Body of pancreas (tissue), 4 donors: ENCODE results near the gene ABCA3.

Experiments used
- POLR2A ChIP-seq, 3 donors: fragments of 450-650 bp; IDR thresholded peaks; one replicate each; pipeline ENCODE4 v1.6.1; 2016; ENCODE audit warnings: antibody characterized with exemption in 3 of 3, mild to moderate bottlenecking in 2 of 3
- TF ChIP-seq, protein P1 (sequence below), 7 experiments: fragments of 450-650 bp in 4 of 7; fragments of 200-600 bp in 3 of 7; sonication (generic) in 3 of 7; IDR thresholded peaks; one replicate each; pipeline ENCODE4 v1.5.1; 2016 to 2019; ENCODE audit warnings: antibody characterized with exemption in 7 of 7

DNA sequence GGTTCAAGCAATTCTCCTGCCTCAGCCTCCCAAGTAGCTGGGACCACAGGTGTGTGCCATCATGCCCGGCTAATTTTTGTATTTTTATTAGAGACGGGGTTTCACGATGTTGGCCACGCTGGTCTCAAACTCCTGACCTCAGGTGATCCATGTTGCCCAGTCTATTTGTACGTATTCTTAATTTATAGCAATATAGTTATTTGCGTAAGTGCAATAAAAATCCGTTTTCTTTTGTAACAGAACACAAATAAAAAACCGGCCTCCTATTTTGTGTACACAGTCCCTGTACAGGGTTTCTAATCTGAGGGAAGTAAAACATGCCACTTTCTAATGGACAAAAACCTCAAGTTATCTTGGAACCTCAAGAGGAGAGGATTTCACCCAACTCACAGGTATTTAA lies 80.3 kb downstream of the ABCA3 start:
- TF ChIP-seq, protein P1, sequence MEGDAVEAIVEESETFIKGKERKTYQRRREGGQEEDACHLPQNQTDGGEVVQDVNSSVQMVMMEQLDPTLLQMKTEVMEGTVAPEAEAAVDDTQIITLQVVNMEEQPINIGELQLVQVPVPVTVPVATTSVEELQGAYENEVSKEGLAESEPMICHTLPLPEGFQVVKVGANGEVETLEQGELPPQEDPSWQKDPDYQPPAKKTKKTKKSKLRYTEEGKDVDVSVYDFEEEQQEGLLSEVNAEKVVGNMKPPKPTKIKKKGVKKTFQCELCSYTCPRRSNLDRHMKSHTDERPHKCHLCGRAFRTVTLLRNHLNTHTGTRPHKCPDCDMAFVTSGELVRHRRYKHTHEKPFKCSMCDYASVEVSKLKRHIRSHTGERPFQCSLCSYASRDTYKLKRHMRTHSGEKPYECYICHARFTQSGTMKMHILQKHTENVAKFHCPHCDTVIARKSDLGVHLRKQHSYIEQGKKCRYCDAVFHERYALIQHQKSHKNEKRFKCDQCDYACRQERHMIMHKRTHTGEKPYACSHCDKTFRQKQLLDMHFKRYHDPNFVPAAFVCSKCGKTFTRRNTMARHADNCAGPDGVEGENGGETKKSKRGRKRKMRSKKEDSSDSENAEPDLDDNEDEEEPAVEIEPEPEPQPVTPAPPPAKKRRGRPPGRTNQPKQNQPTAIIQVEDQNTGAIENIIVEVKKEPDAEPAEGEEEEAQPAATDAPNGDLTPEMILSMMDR (IDR thresholded peaks at IDR 0.05), result no peak
- TF ChIP-seq POLR2A (IDR thresholded peaks at IDR 0.05), result no peak
